ENCODE data around the gene CREB1. TPM values are rescaled to one million over a fixed set of nuclear protein-coding genes. Genes with fewer than 3 reads are reported as not detected.

Gene CREB1
- total and polyA plus RNA-seq, 9 of the 15 experiments (the other 6 are each of a cell fraction or from before 2014, with no cell fraction given): 8.9 to 51.3 (median 19.5) TPM

DNA sequence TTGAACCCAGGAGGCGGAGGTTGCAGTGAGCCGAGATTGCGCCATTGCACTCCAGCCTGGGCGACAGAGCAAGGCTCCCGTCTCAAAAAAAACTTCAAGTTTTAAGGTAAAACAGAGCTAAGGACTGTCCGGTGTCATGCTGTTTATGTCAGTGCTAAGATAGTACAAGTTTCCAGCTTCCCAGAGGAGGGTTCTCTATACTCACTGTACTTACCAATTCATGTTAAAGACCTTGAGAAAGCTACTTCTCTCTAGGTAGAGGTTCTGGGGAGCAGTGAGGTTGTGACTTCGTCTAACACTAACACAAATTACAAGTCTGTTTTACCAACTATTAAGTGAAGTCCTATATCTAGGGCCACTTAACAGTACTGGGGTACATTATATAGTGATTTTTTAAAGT, 76.6 kb downstream of the CREB1 start:
- no peaks in the 10 kb centered on the region for H3K27me3 ChIP-seq (ENCODE audit: control insufficient read depth in 2 of 2, insufficient read depth in 2 of 2, low read length in 2 of 2)
- H2AFZ ChIP-seq (ENCODE audit: low read depth, low read length): no peak overlapping the region
- intact Hi-C loops (cut with micrococcal nuclease) (no loop called here), in situ Hi-C loops (cut with MboI) (no loop called here)
- no peaks in the 10 kb centered on the region for H3K9me1 ChIP-seq (ENCODE audit: control insufficient read depth, insufficient read depth, low read length)
- 92% methylated on average over 6 of the region's 7 CpGs for WGBS (ENCODE audit: insufficient coverage, low coverage, missing lambda C conversion rate)
- no peak overlapping the region for H3K27ac ChIP-seq (ENCODE audit: extremely low read depth, low read depth, low read length)
- H3K4me2 ChIP-seq (ENCODE audit: insufficient read depth, low read length): no peak overlapping the region
- TF ChIP-seq GABPB1 (CRISPR knock-in tag; IDR thresholded peaks at IDR 0.05) (no peak), FOXO4 (CRISPR knock-in tag; IDR thresholded peaks at IDR 0.05) (no peak)
- TF ChIP-seq, protein P1, sequence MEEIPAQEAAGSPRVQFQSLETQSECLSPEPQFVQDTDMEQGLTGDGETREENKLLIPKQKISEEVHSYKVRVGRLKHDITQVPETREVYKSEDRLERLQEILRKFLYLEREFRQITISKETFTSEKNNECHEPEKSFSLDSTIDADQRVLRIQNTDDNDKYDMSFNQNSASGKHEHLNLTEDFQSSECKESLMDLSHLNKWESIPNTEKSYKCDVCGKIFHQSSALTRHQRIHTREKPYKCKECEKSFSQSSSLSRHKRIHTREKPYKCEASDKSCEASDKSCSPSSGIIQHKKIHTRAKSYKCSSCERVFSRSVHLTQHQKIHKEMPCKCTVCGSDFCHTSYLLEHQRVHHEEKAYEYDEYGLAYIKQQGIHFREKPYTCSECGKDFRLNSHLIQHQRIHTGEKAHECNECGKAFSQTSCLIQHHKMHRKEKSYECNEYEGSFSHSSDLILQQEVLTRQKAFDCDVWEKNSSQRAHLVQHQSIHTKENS (CRISPR knock-in tag; IDR thresholded peaks at IDR 0.05): no peak
- no peak for DNase-seq (ENCODE audit: extremely low read depth in 1 of 4, low spot score in 3 of 4)
- no peak overlapping the region for H3K4me3 ChIP-seq
- ATAC-seq: no peak
- ChIA-PET POLR2A (interaction anchor here (1.2 to 1.3 kb wide), 2 partner anchors 14 to 20 kb away, joined by 3 read pairs; no protein-coding TSS in a partner anchor), CTCF (ENCODE audit: low intra/inter-chr PET ratio) (no interaction called here)
- BruUV-seq (replicated peaks): no TSS peak
- H3K79me2 ChIP-seq (ENCODE audit: control insufficient read depth, insufficient read depth, low read length): no peaks in the 10 kb centered on the region
- H3K9me3 ChIP-seq (replicated peaks; ENCODE audit: control insufficient read depth, insufficient read depth, low read depth, low read length): no peaks in the 10 kb centered on the region; the same call in 1 of the 2 replicates
- no peaks in the 10 kb centered on the region for H3K4me1 ChIP-seq (replicated peaks in 1 of 2; ENCODE audit: control insufficient read depth in 2 of 2, insufficient read depth in 2 of 2, low read length in 2 of 2)
- no peak overlapping the region for H3K9ac ChIP-seq (ENCODE audit: insufficient read depth in 1 of 2, low read depth in 2 of 2, low read length in 2 of 2)
- H4K20me1 ChIP-seq (replicated peaks; ENCODE audit: control insufficient read depth, insufficient read depth, low read length): no peaks in the 10 kb centered on the region
- no peak for FAIRE-seq
- H3K36me3 ChIP-seq (ENCODE audit: control insufficient read depth, insufficient read depth, low read length): peaks cover 4% of the 10 kb centered on the region; the same call in 2 of the 3 replicates

Data from K562 (cell line).